Nephron (organoid): ENCODE results near the gene LMTK3.
"Not testable (repeated sequence)": the region's sequence is repeated elsewhere in the genome, so short reads cannot be mapped to it uniquely, and the experiment has no call there.

Experiments used
- H3K27ac Mint-ChIP-seq, 3 experiments: 2 replicates each; pipeline ENCODE4 v1.8.0; 2020; ENCODE audit warnings: mixed read lengths in 3 of 3, mild to moderate bottlenecking in 2 of 3, moderate library complexity in 1 of 3
- H3K27me3 Mint-ChIP-seq: 2 replicates; pipeline ENCODE4 v1.8.0; 2021; ENCODE audit warnings: low read depth, mild to moderate bottlenecking, moderate library complexity, mixed read lengths
- H3K36me3 Mint-ChIP-seq: 2 replicates; pipeline ENCODE4 v1.8.0; 2020; ENCODE audit warnings: low read depth, mixed read lengths
- H3K4me1 Mint-ChIP-seq: 2 replicates; pipeline ENCODE4 v1.8.0; 2020; ENCODE audit warnings: mixed read lengths
- H3K4me3 Mint-ChIP-seq, 3 experiments: 2 replicates each; pipeline ENCODE4 v1.8.0; 2020; ENCODE audit warnings: mild to moderate bottlenecking in 3 of 3, mixed read lengths in 3 of 3, moderate library complexity in 2 of 3
- H3K9me3 Mint-ChIP-seq: 2 replicates; pipeline ENCODE4 v1.8.0; 2020; ENCODE audit warnings: mixed read lengths
- TF ChIP-seq, protein P1 (sequence below), 3 experiments: fragments of 200-600 bp; sonication (generic); IDR thresholded peaks; one replicate each; pipeline ENCODE4 v1.5.0; 2021; ENCODE audit warnings: antibody characterized with exemption in 3 of 3; ENCODE audit not compliant: unreplicated experiment in 3 of 3

The LMTK3 gene

GRCh38 chr19:48487544-48487943 lies 24.1 kb downstream of the LMTK3 start:
- no peak overlapping the region for H3K4me3 Mint-ChIP-seq
- peaks cover 37% of the 10 kb centered on the region for H3K27me3 Mint-ChIP-seq
- H3K4me1 Mint-ChIP-seq = peaks cover 9% of the 10 kb centered on the region
- H3K27ac Mint-ChIP-seq = no peak overlapping the region
- no peaks in the 10 kb centered on the region for H3K36me3 Mint-ChIP-seq
- TF ChIP-seq, protein P1, sequence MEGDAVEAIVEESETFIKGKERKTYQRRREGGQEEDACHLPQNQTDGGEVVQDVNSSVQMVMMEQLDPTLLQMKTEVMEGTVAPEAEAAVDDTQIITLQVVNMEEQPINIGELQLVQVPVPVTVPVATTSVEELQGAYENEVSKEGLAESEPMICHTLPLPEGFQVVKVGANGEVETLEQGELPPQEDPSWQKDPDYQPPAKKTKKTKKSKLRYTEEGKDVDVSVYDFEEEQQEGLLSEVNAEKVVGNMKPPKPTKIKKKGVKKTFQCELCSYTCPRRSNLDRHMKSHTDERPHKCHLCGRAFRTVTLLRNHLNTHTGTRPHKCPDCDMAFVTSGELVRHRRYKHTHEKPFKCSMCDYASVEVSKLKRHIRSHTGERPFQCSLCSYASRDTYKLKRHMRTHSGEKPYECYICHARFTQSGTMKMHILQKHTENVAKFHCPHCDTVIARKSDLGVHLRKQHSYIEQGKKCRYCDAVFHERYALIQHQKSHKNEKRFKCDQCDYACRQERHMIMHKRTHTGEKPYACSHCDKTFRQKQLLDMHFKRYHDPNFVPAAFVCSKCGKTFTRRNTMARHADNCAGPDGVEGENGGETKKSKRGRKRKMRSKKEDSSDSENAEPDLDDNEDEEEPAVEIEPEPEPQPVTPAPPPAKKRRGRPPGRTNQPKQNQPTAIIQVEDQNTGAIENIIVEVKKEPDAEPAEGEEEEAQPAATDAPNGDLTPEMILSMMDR (IDR thresholded peaks at IDR 0.05; ENCODE audit: unreplicated experiment in 3 of 3) = no peak
- no peaks in the 10 kb centered on the region for H3K9me3 Mint-ChIP-seq

DNA sequence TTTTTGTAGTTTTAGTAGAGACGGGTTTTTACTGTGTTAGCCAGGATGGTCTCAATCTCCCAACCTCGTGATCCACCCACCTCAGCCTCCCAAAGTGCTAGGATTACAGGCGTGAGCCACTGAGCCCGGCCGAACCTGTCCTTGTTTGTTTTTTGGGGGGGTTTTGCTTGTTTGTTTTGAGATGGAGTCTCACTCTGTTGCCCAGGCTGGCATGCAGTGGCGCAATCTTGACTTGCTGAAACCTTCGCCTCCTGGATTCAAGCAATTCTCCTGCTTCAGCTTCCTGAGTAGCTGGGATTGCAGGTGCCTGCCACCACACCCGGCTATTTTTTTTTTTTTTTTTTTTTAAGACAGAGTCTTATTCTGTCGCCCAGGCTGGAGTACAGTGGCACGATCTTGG lies 24.9 kb downstream of the LMTK3 start:
- H3K27ac Mint-ChIP-seq, H3K36me3 Mint-ChIP-seq, H3K4me3 Mint-ChIP-seq, H3K4me1 Mint-ChIP-seq, H3K9me3 Mint-ChIP-seq: not testable (repeated sequence)
- peaks cover 29% of the 10 kb centered on the region for H3K27me3 Mint-ChIP-seq

DNA sequence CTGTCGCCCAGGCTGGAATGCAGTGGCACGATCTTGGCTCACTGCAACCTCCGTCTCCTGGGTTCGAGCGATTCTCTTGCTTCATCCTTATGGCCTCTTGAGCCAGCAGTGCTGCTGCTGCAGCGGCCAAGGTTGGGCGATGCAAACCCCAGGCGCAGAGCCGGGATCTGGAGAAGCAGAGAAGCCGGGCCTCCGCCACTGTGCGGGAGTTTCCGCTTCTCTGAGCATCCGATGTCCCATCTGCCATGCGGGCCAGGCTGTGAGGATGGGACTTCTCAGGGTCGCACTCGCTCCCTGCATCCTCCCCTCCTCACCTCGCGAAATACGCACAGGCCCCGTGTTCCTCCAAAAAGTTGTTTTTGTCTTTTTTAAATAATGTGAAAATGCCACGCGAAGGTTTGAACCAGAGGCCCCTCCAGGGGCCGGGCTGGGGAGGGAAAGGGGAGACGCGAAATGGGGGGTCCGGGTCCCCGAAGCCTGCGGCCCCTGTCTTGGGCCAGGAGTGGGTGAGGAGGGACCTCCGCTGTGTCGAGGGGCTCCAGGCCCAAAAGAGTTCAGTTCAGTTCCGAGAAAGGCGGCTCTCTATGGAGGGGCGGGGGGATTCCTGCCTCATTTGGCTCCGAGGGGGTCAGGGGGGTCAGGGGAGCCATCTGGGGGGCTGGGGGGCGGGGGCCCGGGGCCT lies 26.6 kb downstream of the LMTK3 start:
- peaks cover 7% of the 10 kb centered on the region for H3K4me1 Mint-ChIP-seq
- no peak overlapping the region for H3K4me3 Mint-ChIP-seq
- H3K36me3 Mint-ChIP-seq = peaks cover 14% of the 10 kb centered on the region
- no peak overlapping the region for H3K27ac Mint-ChIP-seq
- H3K27me3 Mint-ChIP-seq = peaks cover 15% of the 10 kb centered on the region
- TF ChIP-seq, protein P1 (IDR thresholded peaks at IDR 0.05; ENCODE audit: unreplicated experiment in 3 of 3) = no peak
- no peaks in the 10 kb centered on the region for H3K9me3 Mint-ChIP-seq

DNA sequence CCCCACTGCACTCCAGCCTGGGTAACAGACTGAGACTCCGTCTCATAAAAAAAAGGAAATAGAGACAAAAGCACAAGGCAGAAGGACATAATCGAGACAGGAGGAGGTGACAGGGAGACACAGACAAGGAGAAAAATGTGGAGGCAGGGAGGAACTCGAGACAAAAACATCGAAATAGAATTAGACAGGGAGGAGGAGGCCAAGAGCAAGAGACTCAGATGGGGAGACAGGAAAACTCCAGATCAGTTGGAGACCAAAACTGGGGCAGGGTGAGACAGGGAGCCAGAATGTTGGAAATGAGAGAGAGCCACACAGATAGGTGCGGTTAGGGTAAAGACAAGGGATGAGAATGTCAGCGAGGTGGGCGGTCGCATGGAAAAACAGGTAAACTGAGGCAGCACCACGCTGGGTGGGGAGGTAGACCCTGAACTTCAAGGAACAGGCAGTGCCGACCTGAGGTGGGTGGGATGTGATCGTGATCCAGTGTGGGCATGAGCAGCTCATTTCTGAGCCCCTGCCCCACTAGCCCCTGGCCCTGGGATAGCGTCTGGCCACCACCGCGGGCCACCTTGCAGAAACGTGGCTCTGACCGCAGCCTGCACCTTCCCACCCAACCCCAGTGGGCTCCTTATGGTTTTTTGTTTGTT lies 27.3 kb downstream of the LMTK3 start:
- Mint-ChIP-seq H3K9me3 (no peaks in the 10 kb centered on the region), H3K4me1 (peaks cover 7% of the 10 kb centered on the region), H3K4me3 (no peak overlapping the region)

GRCh38 chr19:48483301-48483700 lies 28.3 kb downstream of the LMTK3 start:
- H3K4me3 Mint-ChIP-seq = no peak overlapping the region
- no peaks in the 10 kb centered on the region for H3K9me3 Mint-ChIP-seq
- peaks cover 7% of the 10 kb centered on the region for H3K27me3 Mint-ChIP-seq
- TF ChIP-seq, protein P1 (IDR thresholded peaks at IDR 0.05; ENCODE audit: unreplicated experiment in 3 of 3) = no peak
- peaks cover 24% of the 10 kb centered on the region for H3K36me3 Mint-ChIP-seq
- H3K27ac Mint-ChIP-seq = peak overlapping the region in 1 of 3 experiments; percentile 63
- peaks cover 7% of the 10 kb centered on the region for H3K4me1 Mint-ChIP-seq

More for the DNA sequence above, 27.3 kb downstream of the LMTK3 start:
- Mint-ChIP-seq H3K27me3 (peaks cover 9% of the 10 kb centered on the region), H3K27ac (peak overlapping the region in 2 of 3 experiments; percentile 17 to 22), H3K36me3 (peaks cover 19% of the 10 kb centered on the region)
- TF ChIP-seq, protein P1 (IDR thresholded peaks at IDR 0.05; ENCODE audit: unreplicated experiment in 3 of 3) = no peak

- H3K4me3 Mint-ChIP-seq = no peak overlapping the region
- no peaks in the 10 kb centered on the region for H3K9me3 Mint-ChIP-seq
- TF ChIP-seq, protein P1 (IDR thresholded peaks at IDR 0.05; ENCODE audit: unreplicated experiment in 3 of 3) = no peak
Measured at GRCh38 chr19:48481846-48482639, 29.6 kb downstream of the LMTK3 start.

More at GRCh38 chr19:48481846-48482639, 29.6 kb downstream of the LMTK3 start:
- Mint-ChIP-seq H3K4me1 (peaks cover 7% of the 10 kb centered on the region), H3K36me3 (peaks cover 24% of the 10 kb centered on the region), H3K27me3 (peaks cover 3% of the 10 kb centered on the region), H3K27ac (peak overlapping the region; percentile 72 to 88 (median 79))
